ENCODE results near the gene PSMB2. TPM values are rescaled to one million over a fixed set of nuclear protein-coding genes. Genes with fewer than 3 reads are reported as not detected.

The PSMB2 gene
- total RNA-seq, 1 experiment from 2014 or later: 86.0 TPM

GRCh38 chr1:35561972-35562680, 79.2 kb downstream of the PSMB2 start:
- no peaks in the 10 kb centered on the region for H3K79me2 ChIP-seq (ENCODE audit: insufficient read depth, low read length)
- no peak overlapping the region for H3K56ac ChIP-seq (ENCODE audit: insufficient read length, low read depth, low read length)
- no peak overlapping the region for H2BK12ac ChIP-seq (ENCODE audit: insufficient read length, low read depth, low read length)
- no peak overlapping the region for H3K23ac ChIP-seq (ENCODE audit: insufficient read length, low read depth, low read length)
- H3K27me3 ChIP-seq (ENCODE audit: insufficient read depth, low read length): no peaks in the 10 kb centered on the region
- no peak overlapping the region for H3K4ac ChIP-seq (ENCODE audit: low read depth, low read length)
- no peak overlapping the region for H3K27ac ChIP-seq (ENCODE audit: insufficient read length, low read depth, low read length)
- H3K23me2 ChIP-seq (ENCODE audit: insufficient read length, low read depth, low read length, poor library complexity, severe bottlenecking): peaks cover 10% of the 10 kb centered on the region
- H4K20me1 ChIP-seq (ENCODE audit: control insufficient read depth, insufficient read depth, insufficient read length): no peaks in the 10 kb centered on the region
- no peak overlapping the region for H2AFZ ChIP-seq (ENCODE audit: low read length)
- WGBS (ENCODE audit: extremely low coverage, insufficient read length, low lambda C conversion rate): no CpG with 5 or more reads among the region's 15 CpGs
- Mint-ChIP-seq H3K4me1 (peaks cover 15 to 22% of the 10 kb centered on the region in 2 experiments), H3K27me3 (ENCODE audit: low read depth) (no peaks in the 10 kb centered on the region), H3K27ac (no peak overlapping the region), H3K36me3 (ENCODE audit: insufficient read depth in 1 of 3, low read depth in 3 of 3) (peaks cover 27 to 66% (median 53%) of the 10 kb centered on the region in 3 experiments), H3K9me3 (peaks cover 0 to 4% of the 10 kb centered on the region in 2 experiments; a peak in 2 of 5 replicates), H3K4me3 (no peak overlapping the region)
- H3K9ac ChIP-seq (ENCODE audit: extremely low read depth, insufficient read length, low read length): no peak overlapping the region
- no peak overlapping the region for H2BK15ac ChIP-seq (ENCODE audit: low read depth, low read length)
- no peak for TF ChIP-seq CTCF (conservative IDR thresholded peaks at IDR 0.05)
- no peaks in the 10 kb centered on the region for H3K9me3 ChIP-seq (ENCODE audit: control insufficient read depth, low read depth, low read length)
- no peak overlapping the region for H2BK5ac ChIP-seq (ENCODE audit: insufficient read length, low read length)
- no peak overlapping the region for H3K18ac ChIP-seq (ENCODE audit: insufficient read length, low read depth, low read length)
- H2BK120ac ChIP-seq (ENCODE audit: low read depth, low read length, poor library complexity, severe bottlenecking): no peak overlapping the region
- H3K4me1 ChIP-seq (ENCODE audit: insufficient read depth, low read length): no peaks in the 10 kb centered on the region
- no peak overlapping the region for H4K5ac ChIP-seq (ENCODE audit: insufficient read length, low read depth, low read length)
- H3K14ac ChIP-seq (ENCODE audit: insufficient read depth, low read length): no peak overlapping the region
- H2BK20ac ChIP-seq (ENCODE audit: low read depth, low read length, poor library complexity, severe bottlenecking): no peak overlapping the region
- no peak overlapping the region for H3K4me2 ChIP-seq (ENCODE audit: insufficient read depth, insufficient read length, low read length)
- H4K8ac ChIP-seq (replicated peaks; ENCODE audit: insufficient read length, low read depth, low read length): no peak overlapping the region
- no peak overlapping the region for H3T11ph ChIP-seq (ENCODE audit: low read length)
- no peaks in the 10 kb centered on the region for H3K79me1 ChIP-seq (ENCODE audit: insufficient read depth, low read depth, low read length, poor library complexity, severe bottlenecking)
- no peak overlapping the region for H2AK5ac ChIP-seq (ENCODE audit: insufficient read length, low read length)
- no peak overlapping the region for H4K91ac ChIP-seq (ENCODE audit: insufficient read length, low read depth, low read length)
- DNase-seq: no peak

All from H9 (cell line).